ENCODE results near the gene CERS6. TPM values are rescaled to one million over a fixed set of nuclear protein-coding genes. Genes with fewer than 3 reads are reported as not detected.

Gene CERS6
- polyA plus RNA-seq, 4 donors = 6.8 to 55.4 (median 21.9) TPM

DNA sequence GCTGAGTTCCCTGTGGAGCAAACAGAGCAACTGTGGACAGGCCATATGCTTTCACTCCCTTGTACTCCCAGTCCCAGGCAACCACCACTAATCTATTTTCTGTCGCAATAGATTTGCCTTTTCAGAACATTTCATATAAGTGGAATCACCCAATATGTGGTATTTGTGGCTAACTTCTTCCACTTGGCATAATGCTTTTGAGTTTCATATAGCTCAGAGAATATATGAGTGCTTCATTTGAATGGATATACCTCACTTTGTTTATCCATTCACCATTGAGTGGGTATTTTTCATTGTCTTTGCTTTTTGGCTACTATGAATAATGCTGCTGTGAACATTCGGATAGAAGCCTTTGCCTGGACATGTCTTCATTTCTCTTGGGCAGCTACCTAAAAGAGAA is 151.9 kb downstream of the CERS6 start:
- WGBS, 3 donors = 88 to 95% (median 88%) methylated on average over 2 of the region's 2 CpGs
- FAIRE-seq = no peak
- Histone ChIP-seq H3K4me1 (ENCODE audit: control insufficient read depth in 3 of 3, insufficient read depth in 2 of 3, low read depth in 1 of 3, low read length in 2 of 3) (peaks cover 0 to 5% (median 0%) of the 10 kb centered on the region in 3 donors), H3K27ac (ENCODE audit: low read depth in 1 of 3, low read length in 2 of 3) (no peak overlapping the region), H3K9me3 (ENCODE audit: control insufficient read depth in 2 of 2, insufficient read depth in 1 of 2, low read depth in 1 of 2, low read length in 1 of 2) (peaks cover 0 to 24% of the 10 kb centered on the region in 2 donors), H3K27me3 (ENCODE audit: control insufficient read depth in 3 of 3, insufficient read depth in 3 of 3, low read length in 3 of 3) (no peaks in the 10 kb centered on the region), H3K36me3 (ENCODE audit: control insufficient read depth in 3 of 3, insufficient read depth in 2 of 3, low read depth in 1 of 3, low read length in 3 of 3) (peaks cover 0 to 9% (median 2%) of the 10 kb centered on the region in 3 donors), H3K4me3 (ENCODE audit: low read depth in 1 of 3, low read length in 3 of 3) (no peak overlapping the region)
- no peak for DNase-seq

DNA sequence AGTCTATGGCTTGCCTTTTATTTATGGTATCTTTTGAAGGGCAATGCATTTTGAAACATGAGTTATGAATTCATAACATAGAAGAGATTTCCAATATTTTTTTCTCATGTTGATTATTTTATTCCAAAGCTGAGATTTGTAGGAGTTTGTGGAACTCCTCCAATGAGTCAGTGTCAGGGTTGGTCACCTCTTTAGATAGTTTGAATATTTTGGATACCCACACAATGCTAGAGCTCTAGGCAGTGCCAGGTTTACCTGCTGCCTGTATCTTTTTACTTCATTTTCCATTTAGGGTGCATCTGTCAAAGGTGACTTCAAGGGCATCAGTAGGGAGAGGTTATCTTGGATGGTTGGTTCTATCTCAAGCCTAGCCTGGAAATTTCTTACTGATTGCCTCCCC is 152.7 kb downstream of the CERS6 start:
- DNase-seq = no peak
- no peak for FAIRE-seq
- Histone ChIP-seq H3K27me3 (ENCODE audit: control insufficient read depth in 3 of 3, insufficient read depth in 3 of 3, low read length in 3 of 3) (no peaks in the 10 kb centered on the region), H3K9me3 (ENCODE audit: control insufficient read depth in 2 of 2, insufficient read depth in 1 of 2, low read depth in 1 of 2, low read length in 1 of 2) (peaks cover 0 to 24% of the 10 kb centered on the region in 2 donors), H3K27ac (ENCODE audit: low read depth in 1 of 3, low read length in 2 of 3) (no peak overlapping the region), H3K4me1 (ENCODE audit: control insufficient read depth in 3 of 3, insufficient read depth in 2 of 3, low read depth in 1 of 3, low read length in 2 of 3) (peaks cover 0 to 5% (median 0%) of the 10 kb centered on the region in 3 donors), H3K4me3 (ENCODE audit: low read depth in 1 of 3, low read length in 3 of 3) (no peak overlapping the region), H3K36me3 (ENCODE audit: control insufficient read depth in 3 of 3, insufficient read depth in 2 of 3, low read depth in 1 of 3, low read length in 3 of 3) (peaks cover 0 to 9% (median 2%) of the 10 kb centered on the region in 3 donors)

DNA sequence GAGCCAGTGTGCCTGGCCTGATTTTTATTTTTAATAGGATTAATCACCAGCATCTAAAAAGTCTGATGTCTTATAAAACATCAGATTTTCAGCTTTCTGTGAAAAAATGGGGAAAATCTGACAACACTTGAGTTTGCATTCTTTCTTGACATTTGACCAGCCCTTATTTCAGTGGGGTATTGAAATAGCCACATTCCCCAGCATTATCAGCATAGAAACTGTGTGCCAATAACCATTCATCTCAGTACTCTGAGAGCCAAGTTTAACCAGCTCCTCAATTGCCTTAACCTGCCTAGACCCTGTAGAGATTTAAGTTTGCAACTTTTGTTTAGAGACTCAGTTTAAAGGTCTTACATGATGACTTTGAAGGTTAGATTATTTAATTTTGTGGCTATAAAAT is 155.0 kb downstream of the CERS6 start:
- Histone ChIP-seq H3K27me3 (ENCODE audit: control insufficient read depth in 3 of 3, insufficient read depth in 3 of 3, low read length in 3 of 3) (no peaks in the 10 kb centered on the region), H3K4me3 (ENCODE audit: low read depth in 1 of 3, low read length in 3 of 3) (no peak overlapping the region), H3K4me1 (ENCODE audit: control insufficient read depth in 3 of 3, insufficient read depth in 2 of 3, low read depth in 1 of 3, low read length in 2 of 3) (peaks cover 0 to 5% (median 0%) of the 10 kb centered on the region in 3 donors), H3K36me3 (ENCODE audit: control insufficient read depth in 3 of 3, insufficient read depth in 2 of 3, low read depth in 1 of 3, low read length in 3 of 3) (peaks cover 0 to 8% (median 2%) of the 10 kb centered on the region in 3 donors), H3K9me3 (ENCODE audit: control insufficient read depth in 2 of 2, insufficient read depth in 1 of 2, low read depth in 1 of 2, low read length in 1 of 2) (peaks cover 0 to 15% of the 10 kb centered on the region in 2 donors), H3K27ac (ENCODE audit: low read depth in 1 of 3, low read length in 2 of 3) (no peak overlapping the region)
- FAIRE-seq (no peak), DNase-seq (no peak)

DNA sequence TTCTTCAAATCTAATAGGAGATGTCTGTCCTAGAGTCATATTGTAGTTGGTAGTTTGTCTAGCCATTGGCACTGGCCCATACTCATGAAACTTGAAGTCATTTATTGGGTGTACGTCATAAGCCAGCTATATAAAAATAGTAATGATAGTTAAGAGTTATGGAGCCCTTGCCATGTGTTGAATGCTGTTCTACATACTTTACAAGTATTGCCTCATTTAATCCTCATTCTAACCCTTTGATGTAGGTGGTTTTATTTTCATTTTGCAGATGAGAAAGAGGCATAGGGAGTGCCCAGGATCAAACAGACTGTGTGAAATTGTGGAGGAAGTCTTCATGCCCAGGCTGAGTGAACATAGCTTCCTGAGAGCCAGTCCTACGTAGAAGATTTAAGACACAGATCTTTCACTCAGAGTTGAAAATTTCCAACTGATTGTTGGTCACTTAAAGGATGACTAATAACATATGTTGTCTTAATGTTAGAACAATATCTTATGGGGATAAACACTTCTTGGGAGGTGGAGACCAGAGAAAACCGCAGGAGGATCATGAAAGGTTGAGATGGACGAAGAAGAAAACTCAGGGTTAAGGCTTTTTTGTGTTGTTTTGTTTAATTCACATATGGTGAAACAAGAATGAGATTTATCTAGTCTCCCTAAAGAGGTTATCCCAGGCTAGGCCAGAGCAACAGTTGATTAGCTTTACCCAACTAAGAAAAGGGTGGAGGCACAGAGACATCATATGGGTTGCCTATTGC is 156.0 kb downstream of the CERS6 start:
- H3K36me3 ChIP-seq (ENCODE audit: control insufficient read depth in 3 of 3, insufficient read depth in 2 of 3, low read depth in 1 of 3, low read length in 3 of 3) = peaks cover 0 to 8% (median 2%) of the 10 kb centered on the region in 3 donors
- no peaks in the 10 kb centered on the region for H3K27me3 ChIP-seq (ENCODE audit: control insufficient read depth in 3 of 3, insufficient read depth in 3 of 3, low read length in 3 of 3)
- no peak for DNase-seq
- H3K4me1 ChIP-seq (ENCODE audit: control insufficient read depth in 3 of 3, insufficient read depth in 2 of 3, low read depth in 1 of 3, low read length in 2 of 3) = peaks cover 0 to 5% (median 0%) of the 10 kb centered on the region in 3 donors
- peaks cover 0 to 10% of the 10 kb centered on the region in 2 donors for H3K9me3 ChIP-seq (ENCODE audit: control insufficient read depth in 2 of 2, insufficient read depth in 1 of 2, low read depth in 1 of 2, low read length in 1 of 2)
- H3K4me3 ChIP-seq (ENCODE audit: low read depth in 1 of 3, low read length in 3 of 3) = no peak overlapping the region
- FAIRE-seq = no peak
- 76 to 79% (median 77%) methylated on average over 4 of the region's 4 CpGs for WGBS, 3 donors
- peak overlapping the region in 1 of 3 donors; percentile 36 for H3K27ac ChIP-seq (ENCODE audit: low read depth in 1 of 3, low read length in 2 of 3)

DNA sequence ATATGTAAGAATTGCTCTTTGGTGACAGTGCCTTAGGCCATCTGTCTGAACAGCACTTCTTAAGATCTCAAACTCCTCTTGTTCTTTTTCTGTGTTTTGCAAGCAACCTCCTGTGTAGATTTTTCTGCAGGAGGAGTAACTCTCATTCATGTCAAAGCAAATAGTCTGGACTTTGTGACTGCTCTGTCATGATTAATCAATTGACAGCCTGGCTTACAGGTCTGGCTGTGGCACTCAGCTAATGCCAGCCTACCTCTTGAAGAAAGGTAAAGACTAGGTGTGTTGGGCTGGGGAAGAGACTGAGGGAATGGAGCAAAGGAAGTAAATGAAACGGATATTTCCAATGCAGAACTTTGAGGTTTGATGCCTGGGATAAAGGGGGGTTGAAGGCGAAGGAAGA is 156.6 kb downstream of the CERS6 start:
- Histone ChIP-seq H3K27ac (ENCODE audit: low read depth in 1 of 3, low read length in 2 of 3) (no peak overlapping the region), H3K36me3 (ENCODE audit: control insufficient read depth in 3 of 3, insufficient read depth in 2 of 3, low read depth in 1 of 3, low read length in 3 of 3) (peaks cover 0 to 8% (median 2%) of the 10 kb centered on the region in 3 donors), H3K4me1 (ENCODE audit: control insufficient read depth in 3 of 3, insufficient read depth in 2 of 3, low read depth in 1 of 3, low read length in 2 of 3) (peaks cover 0 to 5% (median 0%) of the 10 kb centered on the region in 3 donors), H3K4me3 (ENCODE audit: low read depth in 1 of 3, low read length in 3 of 3) (no peak overlapping the region), H3K9me3 (ENCODE audit: control insufficient read depth in 2 of 2, insufficient read depth in 1 of 2, low read depth in 1 of 2, low read length in 1 of 2) (peaks cover 0 to 10% of the 10 kb centered on the region in 2 donors), H3K27me3 (ENCODE audit: control insufficient read depth in 3 of 3, insufficient read depth in 3 of 3, low read length in 3 of 3) (no peaks in the 10 kb centered on the region)
- WGBS, 3 donors = 69 to 89% (median 83%) methylated on average over 2 of the region's 2 CpGs
- FAIRE-seq (no peak), DNase-seq (peak in 1 of 2 donors; percentile 65)

DNA sequence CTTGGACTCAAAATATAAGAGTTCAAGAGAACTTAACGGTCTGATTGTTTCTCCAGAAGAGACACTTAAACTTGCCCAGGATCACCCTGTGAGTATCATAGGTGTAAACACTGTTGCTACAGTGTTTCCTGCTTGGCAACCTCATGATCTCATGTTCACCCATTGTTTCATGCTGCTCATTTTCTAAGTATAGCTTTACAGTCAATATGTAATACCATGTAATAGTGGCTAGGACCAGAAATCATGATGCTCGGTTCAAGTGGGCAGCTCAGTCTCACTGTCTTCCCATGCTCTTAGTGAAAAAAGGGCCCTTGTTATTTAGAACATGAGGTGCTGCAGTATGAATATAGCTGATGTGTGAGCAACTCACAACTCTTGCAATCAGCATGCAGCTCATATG is 157.5 kb downstream of the CERS6 start:
- Histone ChIP-seq H3K4me1 (ENCODE audit: control insufficient read depth in 3 of 3, insufficient read depth in 2 of 3, low read depth in 1 of 3, low read length in 2 of 3) (peaks cover 0 to 5% (median 0%) of the 10 kb centered on the region in 3 donors), H3K4me3 (ENCODE audit: low read depth in 1 of 3, low read length in 3 of 3) (no peak overlapping the region), H3K27me3 (ENCODE audit: control insufficient read depth in 3 of 3, insufficient read depth in 3 of 3, low read length in 3 of 3) (no peaks in the 10 kb centered on the region), H3K9me3 (ENCODE audit: control insufficient read depth in 2 of 2, insufficient read depth in 1 of 2, low read depth in 1 of 2, low read length in 1 of 2) (peaks cover 0 to 10% of the 10 kb centered on the region in 2 donors), H3K27ac (ENCODE audit: low read depth in 1 of 3, low read length in 2 of 3) (no peak overlapping the region), H3K36me3 (ENCODE audit: control insufficient read depth in 3 of 3, insufficient read depth in 2 of 3, low read depth in 1 of 3, low read length in 3 of 3) (peaks cover 0 to 8% (median 2%) of the 10 kb centered on the region in 3 donors)
- FAIRE-seq (no peak), DNase-seq (no peak)
- 90 to 98% (median 92%) methylated on average over 2 of the region's 2 CpGs for WGBS, 3 donors

DNA sequence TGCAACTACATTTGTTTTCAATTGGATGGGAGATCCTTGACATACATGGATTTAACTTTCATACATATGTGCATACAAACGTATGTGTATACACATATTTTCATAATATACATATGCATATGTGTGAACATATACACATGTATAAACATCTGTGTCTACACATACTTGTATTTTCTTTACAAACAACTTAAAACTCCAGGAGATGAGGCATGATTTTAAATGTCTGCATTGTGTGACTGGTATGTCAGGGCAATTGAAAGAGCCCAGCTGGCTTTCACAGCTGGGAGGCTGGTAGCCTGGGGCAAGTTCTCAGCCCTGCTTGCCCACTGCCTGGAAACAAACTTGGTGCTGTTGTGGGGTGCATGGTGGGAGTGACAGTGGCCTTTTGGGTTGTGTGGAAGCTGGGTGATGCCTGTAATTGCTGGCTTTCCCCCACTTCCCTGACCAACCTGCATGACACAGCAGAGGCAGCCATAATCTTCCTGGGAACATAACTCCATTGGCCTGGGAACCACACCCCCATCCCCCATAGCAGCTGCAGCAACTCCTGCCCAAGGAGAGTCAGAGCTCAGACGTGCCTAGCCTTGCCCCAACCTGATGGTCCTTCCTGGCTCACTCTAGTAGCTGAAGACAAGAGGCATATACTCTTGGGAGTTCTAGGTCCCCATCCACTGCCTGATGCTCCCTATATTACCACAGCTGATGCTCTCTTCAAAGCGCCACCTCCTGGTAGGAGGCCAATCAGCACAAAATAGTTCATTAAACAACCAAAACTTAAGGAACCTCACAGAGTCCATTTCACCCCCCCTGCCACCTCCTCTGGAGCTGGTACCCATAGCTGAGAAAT is 158.3 kb downstream of the CERS6 start:
- no peak overlapping the region for H3K4me3 ChIP-seq (ENCODE audit: low read depth in 1 of 3, low read length in 3 of 3)
- H3K27me3 ChIP-seq (ENCODE audit: control insufficient read depth in 3 of 3, insufficient read depth in 3 of 3, low read length in 3 of 3) = no peaks in the 10 kb centered on the region
- H3K4me1 ChIP-seq (ENCODE audit: control insufficient read depth in 3 of 3, insufficient read depth in 2 of 3, low read depth in 1 of 3, low read length in 2 of 3) = peaks cover 0 to 5% (median 0%) of the 10 kb centered on the region in 3 donors
- no peak overlapping the region for H3K27ac ChIP-seq (ENCODE audit: low read depth in 1 of 3, low read length in 2 of 3)
- 51 to 55% (median 53%) methylated on average over 3 of the region's 3 CpGs for WGBS, 3 donors
- no peak for FAIRE-seq
- peaks cover 0 to 8% (median 2%) of the 10 kb centered on the region in 3 donors for H3K36me3 ChIP-seq (ENCODE audit: control insufficient read depth in 3 of 3, insufficient read depth in 2 of 3, low read depth in 1 of 3, low read length in 3 of 3)
- no peak for DNase-seq
- peaks cover 0 to 10% of the 10 kb centered on the region in 2 donors for H3K9me3 ChIP-seq (ENCODE audit: control insufficient read depth in 2 of 2, insufficient read depth in 1 of 2, low read depth in 1 of 2, low read length in 1 of 2)

DNA sequence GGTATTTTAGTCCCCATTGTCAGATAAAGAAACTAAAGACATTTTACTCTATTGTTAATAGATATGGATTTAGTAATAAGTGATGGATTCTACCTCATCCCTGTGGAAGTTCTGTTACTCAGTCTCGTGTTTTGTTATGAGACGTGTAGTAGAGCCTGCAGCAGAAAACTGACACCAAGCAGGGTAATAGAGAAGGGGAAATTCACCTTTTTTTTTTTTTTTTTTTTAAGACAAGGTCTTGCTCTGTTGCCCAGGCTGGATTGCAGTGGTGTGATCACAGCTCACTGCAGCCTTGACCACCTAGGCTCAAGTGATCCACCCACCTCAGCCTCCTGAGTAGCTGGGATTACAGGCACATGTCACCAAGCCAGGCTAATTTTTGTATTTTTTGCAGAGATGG is 164.5 kb downstream of the CERS6 start:
- no peaks in the 10 kb centered on the region for H3K27me3 ChIP-seq (ENCODE audit: control insufficient read depth in 3 of 3, insufficient read depth in 3 of 3, low read length in 3 of 3)
- 86 to 94% (median 93%) methylated on average over 2 of the region's 2 CpGs for WGBS, 3 donors
- H3K9me3 ChIP-seq (ENCODE audit: control insufficient read depth in 2 of 2, insufficient read depth in 1 of 2, low read depth in 1 of 2, low read length in 1 of 2) = no peaks in the 10 kb centered on the region
- H3K4me3 ChIP-seq (ENCODE audit: low read depth in 1 of 3, low read length in 3 of 3) = no peak overlapping the region
- H3K27ac ChIP-seq (ENCODE audit: low read depth in 1 of 3, low read length in 2 of 3) = no peak overlapping the region
- peaks cover 0 to 3% (median 0%) of the 10 kb centered on the region in 3 donors for H3K4me1 ChIP-seq (ENCODE audit: control insufficient read depth in 3 of 3, insufficient read depth in 2 of 3, low read depth in 1 of 3, low read length in 2 of 3)
- no peaks in the 10 kb centered on the region for H3K36me3 ChIP-seq (ENCODE audit: control insufficient read depth in 3 of 3, insufficient read depth in 2 of 3, low read depth in 1 of 3, low read length in 3 of 3)
- no peak for FAIRE-seq
- DNase-seq = no peak
